CD14-positive monocyte (primary cell): ENCODE data around the gene CHFR. TPM values are rescaled to one million over a fixed set of nuclear protein-coding genes. Genes with fewer than 3 reads are reported as not detected.

Experiments
- DNase-seq, 3 donors: peaks; one replicate each; pipeline ENCODE4 v3.0.0-alpha.2; 2011 to 2022
- H2AFZ ChIP-seq: 2 replicates; pipeline ENCODE4 v1.6.0; 2012; ENCODE audit warnings: mild to moderate bottlenecking, low read depth, low read length, inconsistent platforms; ENCODE audit not compliant: insufficient read depth, poor library complexity, severe bottlenecking
- H3K27ac ChIP-seq, 2 donors: 1 replicate in 1 of 2; 2 replicates in 1 of 2; pipeline ENCODE4 v1.5.1; 2012 to 2013; ENCODE audit warnings: low read length in 2 of 2, control low read depth in 1 of 2, inconsistent platforms in 1 of 2, low read depth in 1 of 2, mild to moderate bottlenecking in 1 of 2
- H3K27me3 ChIP-seq, 2 donors: one replicate each; pipeline versions ENCODE4 v1.6.0 to v1.6.1; 2011 to 2013; ENCODE audit warnings: low read length in 2 of 2; ENCODE audit not compliant: control insufficient read depth in 2 of 2, insufficient read depth in 2 of 2
- H3K36me3 ChIP-seq, 2 donors: replicated peaks in 1 of 2; 1 replicate in 1 of 2; 2 replicates in 1 of 2; pipeline versions ENCODE4 v1.5.1 to v1.6.1; 2012 to 2013; ENCODE audit warnings: low read length in 2 of 2, control low read depth in 1 of 2, inconsistent platforms in 1 of 2, mild to moderate bottlenecking in 1 of 2; ENCODE audit not compliant: insufficient read depth in 2 of 2, control insufficient read depth in 1 of 2
- H3K4me1 ChIP-seq, 2 donors: 1 replicate in 1 of 2; 2 replicates in 1 of 2; pipeline versions ENCODE4 v1.5.1 to v1.6.1; 2012 to 2013; ENCODE audit warnings: low read length in 2 of 2, control low read depth in 1 of 2, inconsistent platforms in 1 of 2, mild to moderate bottlenecking in 1 of 2, moderate library complexity in 1 of 2; ENCODE audit not compliant: insufficient read depth in 2 of 2, control insufficient read depth in 1 of 2
- H3K4me2 ChIP-seq: replicated peaks from 2 replicates; pipeline ENCODE3; 2012; ENCODE audit warnings: low read length, moderate library complexity, mild to moderate bottlenecking; ENCODE audit not compliant: poor library complexity, severe bottlenecking; ENCODE audit errors: extremely low read depth
- H3K4me3 ChIP-seq, 3 experiments: fragments of 200-600 bp in 1 of 3; sonication (generic) in 1 of 3; replicated peaks in 1 of 3; 1 replicate in 2 of 3; 2 replicates in 1 of 3; pipeline ENCODE4 v1.5.1; 2011 to 2013; ENCODE audit warnings: low read length in 3 of 3, mild to moderate bottlenecking in 3 of 3, control low read depth in 2 of 3, low read depth in 2 of 3, inconsistent platforms in 1 of 3, moderate library complexity in 1 of 3
- H3K79me2 ChIP-seq: 2 replicates; pipeline ENCODE4 v1.6.0; 2012; ENCODE audit warnings: mild to moderate bottlenecking, control low read depth, inconsistent platforms, low read length, moderate library complexity; ENCODE audit not compliant: insufficient read depth
- H3K9ac ChIP-seq: 2 replicates; pipeline ENCODE4 v1.6.0; 2017; ENCODE audit warnings: low read length, mild to moderate bottlenecking; ENCODE audit not compliant: insufficient read depth, poor library complexity, severe bottlenecking
- H3K9me3 ChIP-seq, 2 donors: replicated peaks in 1 of 2; 1 replicate in 1 of 2; 2 replicates in 1 of 2; pipeline versions ENCODE4 v1.5.1 to v1.6.1; 2012 to 2013; ENCODE audit warnings: low read length in 2 of 2, control low read depth in 1 of 2; ENCODE audit not compliant: control insufficient read depth in 1 of 2, insufficient read depth in 1 of 2
- H4K20me1 ChIP-seq: 2 replicates; pipeline ENCODE4 v1.6.0; 2012; ENCODE audit warnings: mild to moderate bottlenecking, low read length, control low read depth, moderate library complexity; ENCODE audit not compliant: insufficient read depth
- H3K27ac Mint-ChIP-seq, 7 donors: one replicate each; pipeline ENCODE4 v1.8.0; 2020; ENCODE audit warnings: mild to moderate bottlenecking in 7 of 7, mixed read lengths in 7 of 7, moderate library complexity in 6 of 7, inconsistent platforms in 2 of 7
- H3K27me3 Mint-ChIP-seq, 3 donors: one replicate each; pipeline ENCODE4 v1.8.0; 2021 to 2022; ENCODE audit warnings: low read depth in 3 of 3, mild to moderate bottlenecking in 3 of 3, mixed read lengths in 3 of 3, moderate library complexity in 3 of 3, inconsistent platforms in 1 of 3
- H3K36me3 Mint-ChIP-seq, 2 donors: one replicate each; pipeline ENCODE4 v1.8.0; 2020; ENCODE audit warnings: mixed read lengths in 2 of 2, inconsistent platforms in 1 of 2, mild to moderate bottlenecking in 1 of 2
- H3K4me1 Mint-ChIP-seq: one replicate; pipeline ENCODE4 v1.8.0; 2020; ENCODE audit warnings: mild to moderate bottlenecking, mixed read lengths
- H3K4me3 Mint-ChIP-seq, 2 donors: one replicate each; pipeline ENCODE4 v1.8.0; 2020; ENCODE audit warnings: mild to moderate bottlenecking in 2 of 2, mixed read lengths in 2 of 2, moderate library complexity in 1 of 2
- H3K9me3 Mint-ChIP-seq, 7 donors: one replicate each; pipeline ENCODE4 v1.8.0; 2020 to 2022; ENCODE audit warnings: mixed read lengths in 7 of 7, mild to moderate bottlenecking in 6 of 7, moderate library complexity in 6 of 7, inconsistent platforms in 2 of 7
- CTCF ChIP-seq: fragments of 200-600 bp; IDR thresholded peaks from one replicate; pipeline ENCODE4 v1.8.0; 2022; ENCODE audit warnings: antibody characterized with exemption, mild to moderate bottlenecking
- WGBS: methylation state at CpG from one replicate; pipeline ENCODE4 v1.1.5; 2013; ENCODE audit warnings: missing lambda C conversion rate; ENCODE audit not compliant: insufficient coverage; 5-methylcytosine and 5-hydroxymethylcytosine counted together
- intact Hi-C, 2 donors: fragments of 100-400 bp; cut with micrococcal nuclease; formaldehyde crosslinking; loops; one replicate each; pipeline versions ENCODE4 v1.15.0 to v1.15.1; 2023
- polyA plus RNA-seq, 3 donors: library from polyadenylated mRNA; depleted of rRNA in 1 of 3; unstranded in 2 of 3; stranded (reverse) in 1 of 3; fragments of 300-500 nt in 2 of 3; fragments of >200 nt in 1 of 3; fragmentation: Illumina TruSeq in 2 of 3; gene quantifications; 1 replicate in 2 of 3; 2 replicates in 1 of 3; pipeline ENCODE4 v1.2.3, GENCODE V29; 2012 to 2021

The CHFR gene
- polyA plus RNA-seq, 3 donors: 28.0 to 76.3 (median 39.3) TPM

GRCh38 chr12:132813443-132813842 is 74.0 kb downstream of the CHFR start:
- Histone ChIP-seq H3K9me3 (no peaks in the 10 kb centered on the region), H4K20me1 (no peaks in the 10 kb centered on the region), H3K36me3 (peaks cover 64 to 76% of the 10 kb centered on the region in 2 donors), H3K4me3 (no peak overlapping the region), H2AFZ (no peak overlapping the region), H3K27me3 (no peaks in the 10 kb centered on the region), H3K4me2 (no peak overlapping the region), H3K9ac (no peak overlapping the region), H3K4me1 (no peaks in the 10 kb centered on the region), H3K79me2 (no peaks in the 10 kb centered on the region), H3K27ac (no peak overlapping the region)
- intact Hi-C loops: no loop called here
- no peak for DNase-seq
- Mint-ChIP-seq H3K4me3 (no peak overlapping the region), H3K9me3 (peaks cover 0 to 6% (median 5%) of the 10 kb centered on the region in 7 donors), H3K27me3 (no peaks in the 10 kb centered on the region), H3K36me3 (peaks cover 70 to 88% of the 10 kb centered on the region in 2 donors), H3K27ac (peak overlapping the region in 2 of 7 donors; percentile 48 to 50), H3K4me1 (no peaks in the 10 kb centered on the region)
- WGBS: no CpG with 5 or more reads among the region's 6 CpGs
- no peak for TF ChIP-seq CTCF

DNA sequence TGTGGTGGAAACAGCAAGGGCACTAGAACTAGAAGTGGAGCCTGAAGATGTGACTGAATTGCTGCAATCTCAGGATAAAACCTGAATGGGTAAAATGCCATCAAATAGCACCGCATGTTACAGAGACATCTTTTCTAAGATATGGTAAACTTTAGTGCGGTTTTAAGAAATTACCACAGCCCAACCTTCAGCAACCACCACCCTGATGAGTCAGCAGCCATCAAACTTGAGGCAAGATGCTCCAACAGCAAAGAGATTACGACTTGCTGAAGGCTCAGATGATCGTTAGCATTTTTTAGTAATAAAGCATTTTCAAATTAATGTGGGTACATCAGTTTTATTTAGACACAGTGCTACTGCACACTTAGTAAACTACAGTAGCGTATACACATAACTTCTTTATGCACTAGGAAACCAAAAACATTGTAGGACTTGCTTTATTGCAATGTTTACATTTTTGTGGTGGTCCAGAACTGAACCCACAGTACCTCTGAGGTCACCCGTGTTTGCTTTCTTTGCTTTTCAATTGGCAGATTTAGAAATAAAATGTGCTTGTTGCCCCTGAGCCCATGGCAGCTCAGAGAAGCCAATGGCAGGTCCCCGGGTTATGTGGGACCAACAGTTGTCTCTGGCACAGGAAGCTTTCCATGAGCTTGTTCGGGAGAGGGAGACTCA is 74.6 kb downstream of the CHFR start:
- Histone ChIP-seq H3K9me3 (no peaks in the 10 kb centered on the region), H3K79me2 (peaks cover 2% of the 10 kb centered on the region), H4K20me1 (no peaks in the 10 kb centered on the region), H3K4me3 (no peak overlapping the region), H2AFZ (no peak overlapping the region), H3K27ac (no peak overlapping the region), H3K9ac (no peak overlapping the region), H3K4me2 (no peak overlapping the region), H3K27me3 (no peaks in the 10 kb centered on the region), H3K4me1 (no peaks in the 10 kb centered on the region), H3K36me3 (peaks cover 64 to 76% of the 10 kb centered on the region in 2 donors)
- no peaks in the 10 kb centered on the region for H3K4me1 Mint-ChIP-seq
- H3K9me3 Mint-ChIP-seq: peaks cover 0 to 6% (median 5%) of the 10 kb centered on the region in 7 donors
- intact Hi-C loops: no loop called here
- H3K36me3 Mint-ChIP-seq: peaks cover 71 to 88% of the 10 kb centered on the region in 2 donors
- DNase-seq: no peak
- H3K27me3 Mint-ChIP-seq: no peaks in the 10 kb centered on the region
- 96% methylated on average over 3 of the region's 8 CpGs for WGBS
- H3K4me3 Mint-ChIP-seq: no peak overlapping the region
- peak overlapping the region in 1 of 7 donors; percentile 21 for H3K27ac Mint-ChIP-seq
- no peak for TF ChIP-seq CTCF
